ENCODE measurements around the gene ARHGAP10. TPM values are rescaled to one million over a fixed set of nuclear protein-coding genes. Genes with fewer than 3 reads are reported as not detected.

Gene ARHGAP10
- total RNA-seq, 1 experiment from 2014 or later: 4.8 TPM

DNA sequence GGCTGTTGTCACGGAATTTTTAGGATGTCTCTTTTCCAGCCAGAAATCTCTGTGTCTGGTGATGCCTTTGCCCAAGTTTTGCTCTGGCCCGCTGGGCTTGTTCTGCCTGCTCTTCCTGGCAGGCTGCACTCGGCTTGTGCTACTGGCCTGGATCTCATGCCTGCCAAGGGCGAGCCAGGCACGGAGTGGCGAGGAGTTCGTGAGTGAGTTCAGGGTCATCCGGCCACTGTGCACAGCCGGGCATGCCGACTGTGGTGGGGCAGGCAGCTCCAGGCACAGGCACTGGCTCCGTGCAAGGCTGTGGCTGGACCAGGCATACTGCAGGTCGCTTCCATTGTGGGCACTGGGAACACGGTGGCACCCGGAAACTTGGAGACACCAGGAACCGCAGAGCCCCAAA lies 129.1 kb downstream of the ARHGAP10 start:
- intact Hi-C loops (cut with micrococcal nuclease; ENCODE audit: unreplicated experiment): loop anchor here (10.0 kb wide), 1 partner anchor 346 kb away; no protein-coding TSS in a partner anchor
- BruUV-seq (replicated peaks): no TSS peak
- H3K27me3 ChIP-seq (replicated peaks; ENCODE audit: insufficient read depth, low read depth, low read length, poor library complexity): no peaks in the 10 kb centered on the region
- CTCF ChIA-PET: no interaction called here
- TF ChIP-seq, protein P1, sequence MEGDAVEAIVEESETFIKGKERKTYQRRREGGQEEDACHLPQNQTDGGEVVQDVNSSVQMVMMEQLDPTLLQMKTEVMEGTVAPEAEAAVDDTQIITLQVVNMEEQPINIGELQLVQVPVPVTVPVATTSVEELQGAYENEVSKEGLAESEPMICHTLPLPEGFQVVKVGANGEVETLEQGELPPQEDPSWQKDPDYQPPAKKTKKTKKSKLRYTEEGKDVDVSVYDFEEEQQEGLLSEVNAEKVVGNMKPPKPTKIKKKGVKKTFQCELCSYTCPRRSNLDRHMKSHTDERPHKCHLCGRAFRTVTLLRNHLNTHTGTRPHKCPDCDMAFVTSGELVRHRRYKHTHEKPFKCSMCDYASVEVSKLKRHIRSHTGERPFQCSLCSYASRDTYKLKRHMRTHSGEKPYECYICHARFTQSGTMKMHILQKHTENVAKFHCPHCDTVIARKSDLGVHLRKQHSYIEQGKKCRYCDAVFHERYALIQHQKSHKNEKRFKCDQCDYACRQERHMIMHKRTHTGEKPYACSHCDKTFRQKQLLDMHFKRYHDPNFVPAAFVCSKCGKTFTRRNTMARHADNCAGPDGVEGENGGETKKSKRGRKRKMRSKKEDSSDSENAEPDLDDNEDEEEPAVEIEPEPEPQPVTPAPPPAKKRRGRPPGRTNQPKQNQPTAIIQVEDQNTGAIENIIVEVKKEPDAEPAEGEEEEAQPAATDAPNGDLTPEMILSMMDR (conservative IDR thresholded peaks at IDR 0.05; ENCODE audit: low read depth, low read length): no peak
- TF ChIP-seq EZH2 (IDR thresholded peaks at IDR 0.05; ENCODE audit: borderline replicate concordance, low read depth, low read length, poor library complexity, severe bottlenecking): no peak
- H3K36me3 ChIP-seq (ENCODE audit: insufficient read depth, low read length, poor library complexity, severe bottlenecking): no peaks in the 10 kb centered on the region
- no peak overlapping the region for H3K27ac ChIP-seq (ENCODE audit: low read depth, low read length, poor library complexity, severe bottlenecking)
- H3K4me3 ChIP-seq (ENCODE audit: low read depth, low read length, poor library complexity, severe bottlenecking): no peak overlapping the region
- H3K9me3 ChIP-seq (ENCODE audit: low read depth, low read length, poor library complexity, severe bottlenecking): no peaks in the 10 kb centered on the region
- POLR2A ChIA-PET (ENCODE audit: low non-redundant PET): no interaction called here
- DNase-seq (ENCODE audit: low spot score): no peak
- peaks cover 4% of the 10 kb centered on the region for H3K4me1 ChIP-seq (ENCODE audit: insufficient read depth, low read length, poor library complexity, severe bottlenecking)

DNA sequence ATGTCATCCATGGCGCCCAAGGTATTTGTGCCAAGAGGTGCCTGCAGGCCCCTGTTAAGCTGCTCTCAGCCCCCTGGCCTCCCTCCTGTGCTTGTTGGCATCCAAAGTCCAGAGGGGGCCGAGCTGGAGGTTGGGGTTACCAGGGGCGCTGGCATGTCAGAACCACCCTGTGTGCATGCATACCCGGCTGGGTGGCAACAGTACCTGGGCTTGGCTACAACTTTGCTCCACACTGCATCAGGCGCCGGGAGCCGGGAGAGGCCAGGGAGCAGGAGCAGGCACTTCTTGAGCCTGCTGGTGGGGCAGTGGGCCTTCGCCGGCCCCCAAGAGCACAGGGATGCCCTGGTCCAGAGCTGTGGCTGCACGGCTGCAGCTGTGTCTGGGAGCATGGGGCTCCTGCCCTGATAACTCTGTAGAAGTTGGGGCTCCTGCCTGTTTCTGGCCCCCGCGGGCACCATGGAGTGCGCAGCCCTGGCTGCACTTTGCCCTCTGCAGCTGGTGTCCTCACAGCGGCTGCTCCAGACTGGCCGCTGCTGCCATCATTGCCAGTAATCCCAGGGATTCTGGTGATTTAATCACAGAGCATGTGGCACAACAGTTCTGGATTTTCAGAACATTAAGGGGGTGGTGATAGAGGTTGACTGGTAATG lies 130.3 kb downstream of the ARHGAP10 start:
- Histone ChIP-seq H3K4me3 (ENCODE audit: low read depth, low read length, poor library complexity, severe bottlenecking) (no peak overlapping the region), H3K4me1 (ENCODE audit: insufficient read depth, low read length, poor library complexity, severe bottlenecking) (peaks cover 2% of the 10 kb centered on the region), H3K27me3 (replicated peaks; ENCODE audit: insufficient read depth, low read depth, low read length, poor library complexity) (no peaks in the 10 kb centered on the region), H3K36me3 (ENCODE audit: insufficient read depth, low read length, poor library complexity, severe bottlenecking) (no peaks in the 10 kb centered on the region), H3K9me3 (ENCODE audit: low read depth, low read length, poor library complexity, severe bottlenecking) (no peaks in the 10 kb centered on the region), H3K27ac (ENCODE audit: low read depth, low read length, poor library complexity, severe bottlenecking) (no peak overlapping the region)
- POLR2A ChIA-PET (ENCODE audit: low non-redundant PET): no interaction called here
- intact Hi-C loops (cut with micrococcal nuclease; ENCODE audit: unreplicated experiment): loop anchor here (10.0 kb wide), 1 partner anchor 347 kb away; no protein-coding TSS in a partner anchor
- CTCF ChIA-PET: no interaction called here
- DNase-seq (ENCODE audit: low spot score): no peak
- no TSS peak for BruUV-seq (replicated peaks)
- no peak for TF ChIP-seq EZH2 (IDR thresholded peaks at IDR 0.05; ENCODE audit: borderline replicate concordance, low read depth, low read length, poor library complexity, severe bottlenecking)
- TF ChIP-seq, protein P1 (conservative IDR thresholded peaks at IDR 0.05; ENCODE audit: low read depth, low read length): no peak

DNA sequence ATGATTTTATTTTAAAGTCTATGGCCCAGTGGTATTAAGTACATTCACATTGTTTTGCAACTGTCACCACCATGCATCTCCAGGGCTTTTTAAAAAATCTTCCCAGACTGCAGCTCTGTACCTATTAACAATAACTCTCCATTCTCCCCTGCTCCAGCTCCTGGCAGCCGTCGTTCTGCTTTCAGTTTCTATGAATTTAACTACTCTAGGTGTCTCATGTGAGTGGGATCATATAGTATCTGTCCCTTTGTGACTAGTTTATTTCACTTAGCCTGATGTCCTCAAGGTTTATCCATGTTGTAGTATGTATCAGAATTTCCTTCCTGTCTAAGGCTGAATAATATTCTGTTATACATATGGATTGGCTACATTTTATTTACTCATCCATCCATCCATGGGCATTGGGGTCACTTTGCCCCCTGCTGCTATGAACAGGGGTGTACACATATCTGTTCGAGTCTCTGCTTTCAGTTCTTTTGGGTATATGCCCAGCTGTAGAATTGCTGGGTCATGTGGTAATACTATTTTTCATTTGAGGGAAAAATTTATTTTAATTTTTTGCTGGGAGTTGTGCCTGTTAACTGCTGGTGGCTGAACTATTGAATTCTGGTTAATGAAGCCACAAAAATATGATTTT lies 131.3 kb downstream of the ARHGAP10 start:
- no peak for TF ChIP-seq EZH2 (IDR thresholded peaks at IDR 0.05; ENCODE audit: borderline replicate concordance, low read depth, low read length, poor library complexity, severe bottlenecking)
- TF ChIP-seq, protein P1 (conservative IDR thresholded peaks at IDR 0.05; ENCODE audit: low read depth, low read length): no peak
- ChIA-PET POLR2A (ENCODE audit: low non-redundant PET) (no interaction called here), CTCF (no interaction called here)
- Histone ChIP-seq H3K9me3 (ENCODE audit: low read depth, low read length, poor library complexity, severe bottlenecking) (no peaks in the 10 kb centered on the region), H3K27ac (ENCODE audit: low read depth, low read length, poor library complexity, severe bottlenecking) (no peak overlapping the region), H3K4me1 (ENCODE audit: insufficient read depth, low read length, poor library complexity, severe bottlenecking) (peaks cover 2% of the 10 kb centered on the region), H3K27me3 (replicated peaks; ENCODE audit: insufficient read depth, low read depth, low read length, poor library complexity) (no peaks in the 10 kb centered on the region), H3K36me3 (ENCODE audit: insufficient read depth, low read length, poor library complexity, severe bottlenecking) (no peaks in the 10 kb centered on the region), H3K4me3 (ENCODE audit: low read depth, low read length, poor library complexity, severe bottlenecking) (no peak overlapping the region)
- BruUV-seq (replicated peaks): no TSS peak
- no peak for DNase-seq (ENCODE audit: low spot score)
- intact Hi-C loops (cut with micrococcal nuclease; ENCODE audit: unreplicated experiment): loop anchor here (10.0 kb wide), 1 partner anchor 348 kb away; no protein-coding TSS in a partner anchor

Data from A673 (cell line).